GM23338 (cell line): ENCODE results near the gene ZNF775. TPM values are rescaled to one million over a fixed set of nuclear protein-coding genes. Genes with fewer than 3 reads are reported as not detected.

ENCODE experiments used
- ATAC-seq: fragments of 200-7000 bp; cut with Tn5 transposase; 3 replicates; pipeline ENCODE4 v1.9.1; 2020
- DNase-seq: peaks from one replicate; pipeline ENCODE4 v3.0.0-alpha.2; 2015; ENCODE audit warnings: low spot score
- H2AFZ ChIP-seq: fragments of 200-600 bp; sonication (generic); 2 replicates; pipeline ENCODE4 v1.8.0; 2016; ENCODE audit warnings: antibody characterized with exemption, mild to moderate bottlenecking, moderate library complexity
- H3F3A ChIP-seq: fragments of 200-600 bp; sonication (generic); replicated peaks from 2 replicates; pipeline ENCODE4 v1.8.0; 2017; ENCODE audit warnings: antibody characterized with exemption, mixed run types, low read depth
- H3K27ac ChIP-seq: fragments of 200-600 bp; sonication (generic); 2 replicates; pipeline ENCODE4 v1.6.1; 2016; ENCODE audit warnings: low read depth
- H3K27me3 ChIP-seq: fragments of 200-600 bp; sonication (generic); 2 replicates; pipeline ENCODE4 v1.8.0; 2016; ENCODE audit warnings: mild to moderate bottlenecking, mixed run types, moderate library complexity; ENCODE audit not compliant: insufficient read depth
- H3K36me3 ChIP-seq: fragments of 200-600 bp; sonication (generic); 2 replicates; pipeline ENCODE4 v1.8.0; 2016; ENCODE audit warnings: mild to moderate bottlenecking; ENCODE audit not compliant: insufficient read depth
- H3K4me1 ChIP-seq: fragments of 200-600 bp; sonication (generic); 2 replicates; pipeline ENCODE4 v1.8.0; 2016; ENCODE audit warnings: mild to moderate bottlenecking, moderate library complexity; ENCODE audit not compliant: insufficient read depth
- H3K4me2 ChIP-seq: fragments of 200-600 bp; sonication (generic); 2 replicates; pipeline ENCODE4 v1.7.1; 2017; ENCODE audit warnings: mixed run types
- H3K4me3 ChIP-seq: fragments of 200-600 bp; sonication (generic); 2 replicates; pipeline ENCODE4 v1.6.1; 2016; ENCODE audit warnings: mixed run types
- H3K79me2 ChIP-seq: fragments of 200-600 bp; sonication (generic); replicated peaks from 2 replicates; pipeline ENCODE4 v1.8.0; 2017; ENCODE audit warnings: mild to moderate bottlenecking; ENCODE audit not compliant: insufficient read depth
- H3K9me2 ChIP-seq: fragments of 200-600 bp; sonication (generic); 2 replicates; pipeline ENCODE4 v1.8.0; 2017; ENCODE audit not compliant: insufficient read depth
- H4K20me1 ChIP-seq: fragments of 200-600 bp; sonication (generic); replicated peaks from 2 replicates; pipeline ENCODE4 v1.8.0; 2017; ENCODE audit warnings: mild to moderate bottlenecking; ENCODE audit not compliant: insufficient read depth
- H3K27ac Mint-ChIP-seq: 2 replicates; pipeline ENCODE4 v1.8.0; 2020; ENCODE audit warnings: inconsistent platforms, mild to moderate bottlenecking, moderate library complexity, mixed read lengths
- H3K27me3 Mint-ChIP-seq: 3 replicates; pipeline ENCODE4 v1.8.0; 2022; ENCODE audit warnings: low read depth, mild to moderate bottlenecking, moderate library complexity, mixed read lengths, inconsistent platforms; ENCODE audit not compliant: insufficient read depth, poor library complexity
- H3K36me3 Mint-ChIP-seq: 3 replicates; pipeline ENCODE4 v1.8.0; 2021; ENCODE audit warnings: low read depth, mild to moderate bottlenecking, inconsistent platforms, moderate library complexity, mixed read lengths
- H3K4me1 Mint-ChIP-seq: 3 replicates; pipeline ENCODE4 v1.8.0; 2020; ENCODE audit warnings: mild to moderate bottlenecking, inconsistent platforms, mixed read lengths
- H3K4me3 Mint-ChIP-seq: 3 replicates; pipeline ENCODE4 v1.8.0; 2021; ENCODE audit warnings: moderate library complexity, mild to moderate bottlenecking, inconsistent platforms, mixed read lengths
- H3K9me3 Mint-ChIP-seq: 3 replicates; pipeline ENCODE4 v1.8.0; 2020; ENCODE audit warnings: moderate library complexity, mild to moderate bottlenecking, inconsistent platforms, mixed read lengths
- NANOG ChIP-seq: IDR thresholded peaks from 2 replicates; pipeline ENCODE4 v1.6.1; 2016; ENCODE audit warnings: antibody characterized with exemption, borderline replicate concordance
- POLR2AphosphoS5 ChIP-seq: IDR thresholded peaks from 2 replicates; pipeline ENCODE4 v1.6.1; 2016; ENCODE audit warnings: antibody characterized with exemption, low read depth
- STAT1 ChIP-seq: IDR thresholded peaks from one replicate; pipeline ENCODE4 v1.6.1; 2016; ENCODE audit warnings: antibody characterized with exemption; ENCODE audit not compliant: unreplicated experiment
- ZNF114 ChIP-seq: fragments of 250-450 bp; sonication (Bioruptor Pico); IDR thresholded peaks from 2 replicates; pipeline ENCODE4 v1.5.0; 2020; ENCODE audit warnings: mild to moderate bottlenecking, moderate library complexity
- ZNF331 ChIP-seq: fragments of 250-450 bp; sonication (Bioruptor Pico); IDR thresholded peaks from 2 replicates; pipeline ENCODE4 v1.5.0; 2020; ENCODE audit warnings: low read depth, mild to moderate bottlenecking, moderate library complexity
- polyA plus RNA-seq: library from polyadenylated mRNA; unstranded; fragments of >200 nt; fragmentation: Nextera tagmentation; extraction: Ambion mirVana; gene quantifications from 2 replicates; pipeline ENCODE4 v1.2.1, GENCODE V29; 2016
- total RNA-seq: library from RNA; depleted of rRNA; stranded (reverse); fragments of >200 nt; shearing (Covaris generic); gene quantifications from 2 replicates; pipeline ENCODE4 v1.2.3, GENCODE V29; 2014
- TF ChIP-seq, protein P1 (sequence below), 2 experiments: fragments of 200-600 bp in 1 of 2; sonication (generic) in 1 of 2; conservative IDR thresholded peaks; 2 replicates each; pipeline versions ENCODE4 v1.5.1 to v1.6.1; 2016 to 2017; ENCODE audit warnings: antibody characterized with exemption in 2 of 2, low read depth in 2 of 2, mild to moderate bottlenecking in 2 of 2, moderate library complexity in 1 of 2
- TF ChIP-seq, protein P2 (sequence below): IDR thresholded peaks from one replicate; pipeline ENCODE4 v1.6.1; 2018; ENCODE audit warnings: antibody characterized with exemption; ENCODE audit not compliant: unreplicated experiment
- TF ChIP-seq, protein P3 (sequence below): fragments of 250-450 bp; sonication (Bioruptor Pico); IDR thresholded peaks from 2 replicates; pipeline ENCODE4 v1.5.0; 2020; ENCODE audit warnings: mild to moderate bottlenecking, moderate library complexity

The ZNF775 gene
- total and polyA plus RNA-seq, 2 experiments from 2014 or later = 4.5 to 38.2 TPM

DNA sequence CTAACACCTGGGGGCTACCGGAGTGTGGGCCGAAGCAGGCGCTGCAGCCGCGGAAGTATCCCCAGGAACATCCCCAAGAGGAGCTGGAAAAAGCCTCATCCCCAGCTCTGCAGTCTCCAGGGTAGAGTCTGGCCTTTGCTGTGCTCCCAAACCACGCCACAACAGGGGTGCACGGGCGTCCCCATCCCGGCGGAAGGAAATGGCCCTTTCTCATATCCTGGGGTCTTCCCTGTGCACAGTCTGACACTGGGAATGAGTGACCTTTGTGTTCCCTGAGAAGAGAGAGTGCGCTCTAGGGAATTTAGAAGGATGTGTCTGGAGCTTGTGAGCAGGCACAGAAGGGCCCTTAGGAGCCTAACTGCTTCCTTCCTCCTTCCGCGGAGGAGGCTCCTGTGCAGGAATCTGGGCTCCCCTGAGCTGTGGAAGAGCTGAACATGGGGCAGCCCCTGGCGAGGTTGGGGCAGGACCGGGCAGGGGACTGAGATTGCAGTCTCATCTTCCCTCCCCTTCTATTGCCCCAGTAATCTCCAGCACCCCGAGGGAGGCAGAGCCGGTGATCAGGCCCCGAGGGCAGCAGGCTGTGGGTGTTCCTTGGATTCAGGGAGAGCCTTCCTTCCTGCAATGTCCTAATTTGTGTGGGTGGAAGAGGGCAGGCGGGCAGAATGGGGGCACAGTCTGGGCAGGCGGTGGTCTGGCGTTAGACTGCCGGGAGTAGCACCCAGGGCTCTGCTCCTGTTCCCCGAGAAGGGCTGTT, 9.2 kb upstream of the ZNF775 start:
- peaks cover 19% of the 10 kb centered on the region for H3F3A ChIP-seq
- TF ChIP-seq NANOG = no peak
- peak overlapping the region; percentile 96 for H3K27ac ChIP-seq
- H3K4me3 Mint-ChIP-seq = peak overlapping the region; percentile 98
- peaks cover 45% of the 10 kb centered on the region for H3K4me1 ChIP-seq
- peaks cover 50% of the 10 kb centered on the region for H3K36me3 Mint-ChIP-seq
- H3K4me2 ChIP-seq = peak overlapping the region; percentile 96
- H3K27ac Mint-ChIP-seq = peak overlapping the region; percentile 100
- H3K36me3 ChIP-seq = 0 out of 2 replicates have a peak, but pooled peaks cover 3% of the 10 kb centered on the region
- ATAC-seq (no peak), DNase-seq (no peak)
- peaks cover 27% of the 10 kb centered on the region for H3K27me3 Mint-ChIP-seq
- no peaks in the 10 kb centered on the region for H3K27me3 ChIP-seq
- peak overlapping the region; percentile 81 for H3K4me3 ChIP-seq
- H3K9me3 Mint-ChIP-seq = no peaks in the 10 kb centered on the region
- no peak overlapping the region for H2AFZ ChIP-seq
- peaks cover 58% of the 10 kb centered on the region for H3K4me1 Mint-ChIP-seq
- H3K9me2 ChIP-seq = no peaks in the 10 kb centered on the region
- peaks cover 5% of the 10 kb centered on the region for H4K20me1 ChIP-seq
- H3K79me2 ChIP-seq = peaks cover 47% of the 10 kb centered on the region

DNA sequence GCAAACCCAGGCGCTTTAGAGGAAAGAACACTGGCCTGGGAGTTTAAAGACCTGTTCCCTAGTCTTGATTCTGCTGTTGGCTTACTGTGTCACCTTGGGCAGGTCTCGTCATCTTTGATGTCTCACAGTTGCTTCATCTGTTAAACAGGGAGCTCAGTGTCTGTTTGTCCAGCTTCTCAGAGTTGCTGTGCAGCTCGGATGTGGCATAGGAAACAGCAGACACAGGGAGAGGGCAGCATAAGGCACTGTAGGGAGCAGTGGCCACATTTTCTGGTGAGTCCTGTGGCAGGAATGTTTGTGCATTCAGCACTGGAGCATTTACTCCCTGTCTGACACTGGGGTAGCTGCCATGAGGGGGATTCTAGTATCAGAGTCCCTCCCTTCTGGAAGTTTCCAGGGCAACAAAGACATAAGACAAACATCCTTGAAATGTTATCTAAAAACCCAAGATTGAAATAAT, 8.5 kb upstream of the ZNF775 start:
- no peaks in the 10 kb centered on the region for H3K27me3 ChIP-seq
- peaks cover 56% of the 10 kb centered on the region for H3K36me3 Mint-ChIP-seq

More for the DNA sequence above, 8.5 kb upstream of the ZNF775 start:
- H3K9me2 ChIP-seq = no peaks in the 10 kb centered on the region
- peaks cover 30% of the 10 kb centered on the region for H3K27me3 Mint-ChIP-seq
- ATAC-seq (no peak), DNase-seq (no peak)
- H3K27ac ChIP-seq = peak overlapping the region; percentile 96
- TF ChIP-seq ZNF114 (CRISPR knock-in tag) = no peak
- TF ChIP-seq, protein P1, sequence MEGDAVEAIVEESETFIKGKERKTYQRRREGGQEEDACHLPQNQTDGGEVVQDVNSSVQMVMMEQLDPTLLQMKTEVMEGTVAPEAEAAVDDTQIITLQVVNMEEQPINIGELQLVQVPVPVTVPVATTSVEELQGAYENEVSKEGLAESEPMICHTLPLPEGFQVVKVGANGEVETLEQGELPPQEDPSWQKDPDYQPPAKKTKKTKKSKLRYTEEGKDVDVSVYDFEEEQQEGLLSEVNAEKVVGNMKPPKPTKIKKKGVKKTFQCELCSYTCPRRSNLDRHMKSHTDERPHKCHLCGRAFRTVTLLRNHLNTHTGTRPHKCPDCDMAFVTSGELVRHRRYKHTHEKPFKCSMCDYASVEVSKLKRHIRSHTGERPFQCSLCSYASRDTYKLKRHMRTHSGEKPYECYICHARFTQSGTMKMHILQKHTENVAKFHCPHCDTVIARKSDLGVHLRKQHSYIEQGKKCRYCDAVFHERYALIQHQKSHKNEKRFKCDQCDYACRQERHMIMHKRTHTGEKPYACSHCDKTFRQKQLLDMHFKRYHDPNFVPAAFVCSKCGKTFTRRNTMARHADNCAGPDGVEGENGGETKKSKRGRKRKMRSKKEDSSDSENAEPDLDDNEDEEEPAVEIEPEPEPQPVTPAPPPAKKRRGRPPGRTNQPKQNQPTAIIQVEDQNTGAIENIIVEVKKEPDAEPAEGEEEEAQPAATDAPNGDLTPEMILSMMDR (conservative IDR thresholded peaks at IDR 0.05; ENCODE audit: low read depth in 2 of 2) = no peak
- TF ChIP-seq POLR2AphosphoS5 = no peak
- TF ChIP-seq, protein P2, sequence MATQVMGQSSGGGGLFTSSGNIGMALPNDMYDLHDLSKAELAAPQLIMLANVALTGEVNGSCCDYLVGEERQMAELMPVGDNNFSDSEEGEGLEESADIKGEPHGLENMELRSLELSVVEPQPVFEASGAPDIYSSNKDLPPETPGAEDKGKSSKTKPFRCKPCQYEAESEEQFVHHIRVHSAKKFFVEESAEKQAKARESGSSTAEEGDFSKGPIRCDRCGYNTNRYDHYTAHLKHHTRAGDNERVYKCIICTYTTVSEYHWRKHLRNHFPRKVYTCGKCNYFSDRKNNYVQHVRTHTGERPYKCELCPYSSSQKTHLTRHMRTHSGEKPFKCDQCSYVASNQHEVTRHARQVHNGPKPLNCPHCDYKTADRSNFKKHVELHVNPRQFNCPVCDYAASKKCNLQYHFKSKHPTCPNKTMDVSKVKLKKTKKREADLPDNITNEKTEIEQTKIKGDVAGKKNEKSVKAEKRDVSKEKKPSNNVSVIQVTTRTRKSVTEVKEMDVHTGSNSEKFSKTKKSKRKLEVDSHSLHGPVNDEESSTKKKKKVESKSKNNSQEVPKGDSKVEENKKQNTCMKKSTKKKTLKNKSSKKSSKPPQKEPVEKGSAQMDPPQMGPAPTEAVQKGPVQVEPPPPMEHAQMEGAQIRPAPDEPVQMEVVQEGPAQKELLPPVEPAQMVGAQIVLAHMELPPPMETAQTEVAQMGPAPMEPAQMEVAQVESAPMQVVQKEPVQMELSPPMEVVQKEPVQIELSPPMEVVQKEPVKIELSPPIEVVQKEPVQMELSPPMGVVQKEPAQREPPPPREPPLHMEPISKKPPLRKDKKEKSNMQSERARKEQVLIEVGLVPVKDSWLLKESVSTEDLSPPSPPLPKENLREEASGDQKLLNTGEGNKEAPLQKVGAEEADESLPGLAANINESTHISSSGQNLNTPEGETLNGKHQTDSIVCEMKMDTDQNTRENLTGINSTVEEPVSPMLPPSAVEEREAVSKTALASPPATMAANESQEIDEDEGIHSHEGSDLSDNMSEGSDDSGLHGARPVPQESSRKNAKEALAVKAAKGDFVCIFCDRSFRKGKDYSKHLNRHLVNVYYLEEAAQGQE = no peak
- no peak for TF ChIP-seq STAT1
- TF ChIP-seq, protein P3, sequence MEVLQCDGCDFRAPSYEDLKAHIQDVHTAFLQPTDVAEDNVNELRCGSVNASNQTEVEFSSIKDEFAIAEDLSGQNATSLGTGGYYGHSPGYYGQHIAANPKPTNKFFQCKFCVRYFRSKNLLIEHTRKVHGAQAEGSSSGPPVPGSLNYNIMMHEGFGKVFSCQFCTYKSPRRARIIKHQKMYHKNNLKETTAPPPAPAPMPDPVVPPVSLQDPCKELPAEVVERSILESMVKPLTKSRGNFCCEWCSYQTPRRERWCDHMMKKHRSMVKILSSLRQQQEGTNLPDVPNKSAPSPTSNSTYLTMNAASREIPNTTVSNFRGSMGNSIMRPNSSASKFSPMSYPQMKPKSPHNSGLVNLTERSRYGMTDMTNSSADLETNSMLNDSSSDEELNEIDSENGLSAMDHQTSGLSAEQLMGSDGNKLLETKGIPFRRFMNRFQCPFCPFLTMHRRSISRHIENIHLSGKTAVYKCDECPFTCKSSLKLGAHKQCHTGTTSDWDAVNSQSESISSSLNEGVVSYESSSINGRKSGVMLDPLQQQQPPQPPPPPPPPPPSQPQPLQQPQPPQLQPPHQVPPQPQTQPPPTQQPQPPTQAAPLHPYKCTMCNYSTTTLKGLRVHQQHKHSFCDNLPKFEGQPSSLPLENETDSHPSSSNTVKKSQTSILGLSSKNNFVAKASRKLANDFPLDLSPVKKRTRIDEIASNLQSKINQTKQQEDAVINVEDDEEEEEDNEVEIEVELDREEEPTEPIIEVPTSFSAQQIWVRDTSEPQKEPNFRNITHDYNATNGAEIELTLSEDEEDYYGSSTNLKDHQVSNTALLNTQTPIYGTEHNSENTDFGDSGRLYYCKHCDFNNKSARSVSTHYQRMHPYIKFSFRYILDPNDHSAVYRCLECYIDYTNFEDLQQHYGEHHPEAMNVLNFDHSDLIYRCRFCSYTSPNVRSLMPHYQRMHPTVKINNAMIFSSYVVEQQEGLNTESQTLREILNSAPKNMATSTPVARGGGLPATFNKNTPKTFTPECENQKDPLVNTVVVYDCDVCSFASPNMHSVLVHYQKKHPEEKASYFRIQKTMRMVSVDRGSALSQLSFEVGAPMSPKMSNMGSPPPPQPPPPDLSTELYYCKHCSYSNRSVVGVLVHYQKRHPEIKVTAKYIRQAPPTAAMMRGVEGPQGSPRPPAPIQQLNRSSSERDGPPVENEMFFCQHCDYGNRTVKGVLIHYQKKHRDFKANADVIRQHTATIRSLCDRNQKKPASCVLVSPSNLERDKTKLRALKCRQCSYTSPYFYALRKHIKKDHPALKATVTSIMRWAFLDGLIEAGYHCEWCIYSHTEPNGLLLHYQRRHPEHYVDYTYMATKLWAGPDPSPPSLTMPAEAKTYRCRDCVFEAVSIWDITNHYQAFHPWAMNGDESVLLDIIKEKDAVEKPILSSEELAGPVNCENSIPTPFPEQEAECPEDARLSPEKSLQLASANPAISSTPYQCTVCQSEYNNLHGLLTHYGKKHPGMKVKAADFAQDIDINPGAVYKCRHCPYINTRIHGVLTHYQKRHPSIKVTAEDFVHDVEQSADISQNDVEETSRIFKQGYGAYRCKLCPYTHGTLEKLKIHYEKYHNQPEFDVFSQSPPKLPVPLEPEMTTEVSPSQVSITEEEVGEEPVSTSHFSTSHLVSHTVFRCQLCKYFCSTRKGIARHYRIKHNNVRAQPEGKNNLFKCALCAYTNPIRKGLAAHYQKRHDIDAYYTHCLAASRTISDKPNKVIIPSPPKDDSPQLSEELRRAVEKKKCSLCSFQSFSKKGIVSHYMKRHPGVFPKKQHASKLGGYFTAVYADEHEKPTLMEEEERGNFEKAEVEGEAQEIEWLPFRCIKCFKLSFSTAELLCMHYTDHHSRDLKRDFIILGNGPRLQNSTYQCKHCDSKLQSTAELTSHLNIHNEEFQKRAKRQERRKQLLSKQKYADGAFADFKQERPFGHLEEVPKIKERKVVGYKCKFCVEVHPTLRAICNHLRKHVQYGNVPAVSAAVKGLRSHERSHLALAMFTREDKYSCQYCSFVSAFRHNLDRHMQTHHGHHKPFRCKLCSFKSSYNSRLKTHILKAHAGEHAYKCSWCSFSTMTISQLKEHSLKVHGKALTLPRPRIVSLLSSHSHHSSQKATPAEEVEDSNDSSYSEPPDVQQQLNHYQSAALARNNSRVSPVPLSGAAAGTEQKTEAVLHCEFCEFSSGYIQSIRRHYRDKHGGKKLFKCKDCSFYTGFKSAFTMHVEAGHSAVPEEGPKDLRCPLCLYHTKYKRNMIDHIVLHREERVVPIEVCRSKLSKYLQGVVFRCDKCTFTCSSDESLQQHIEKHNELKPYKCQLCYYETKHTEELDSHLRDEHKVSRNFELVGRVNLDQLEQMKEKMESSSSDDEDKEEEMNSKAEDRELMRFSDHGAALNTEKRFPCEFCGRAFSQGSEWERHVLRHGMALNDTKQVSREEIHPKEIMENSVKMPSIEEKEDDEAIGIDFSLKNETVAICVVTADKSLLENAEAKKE (CRISPR knock-in tag) = no peak
- TF ChIP-seq ZNF331 (CRISPR knock-in tag) = no peak
- no peak for TF ChIP-seq NANOG
- peaks cover 47% of the 10 kb centered on the region for H3K79me2 ChIP-seq
- peak overlapping the region; percentile 81; the same call in 1 of the 2 replicates for H3K4me3 ChIP-seq
- H3K9me3 Mint-ChIP-seq = no peaks in the 10 kb centered on the region
- H2AFZ ChIP-seq = no peak overlapping the region
- H3K4me1 Mint-ChIP-seq = peaks cover 58% of the 10 kb centered on the region
- peaks cover 19% of the 10 kb centered on the region for H3F3A ChIP-seq
- H4K20me1 ChIP-seq = peaks cover 5% of the 10 kb centered on the region
- H3K4me2 ChIP-seq = peak overlapping the region; percentile 96
- 0 out of 2 replicates have a peak, but pooled peaks cover 3% of the 10 kb centered on the region for H3K36me3 ChIP-seq
- H3K27ac Mint-ChIP-seq = peak overlapping the region; percentile 100
- H3K4me3 Mint-ChIP-seq = peak overlapping the region; percentile 98
- H3K4me1 ChIP-seq = peaks cover 46% of the 10 kb centered on the region
